A549 treated with dexamethasone at 1 μM for 4 hours (cell line): ENCODE measurements around the gene ZNF649. TPM values are rescaled to one million over a fixed set of nuclear protein-coding genes. Genes with fewer than 3 reads are reported as not detected.

Source experiments
- total RNA-seq: library from RNA; stranded (reverse); fragments of 200-300 nt; extraction: Qiagen RNA extraction; gene quantifications from 5 replicates; pipeline ENCODE4 v1.2.3, GENCODE V29; 2022

ZNF649 gene
- total RNA-seq: 0.16 to 0.29 TPM (median 0.20 TPM) in 5 replicates

GRCh38 chr19:51904331-51905165 is at the start of gene ZNF649:
ZNF649 (minus strand) TSS chr19:51905017; CDS start chr19:51900107, 4,910 bp downstream.

GRCh38 chr19:51926784-51927741 is 22.2 kb upstream of the ZNF649 start, which contains the start of gene ZNF613:
ZNF613 (plus strand) TSS chr19:51927472; CDS start chr19:51936221, 8,749 bp downstream.

GRCh38 chr19:51887522-51888498 is 17.0 kb downstream of the ZNF649 start, which contains the start of gene ZNF577:
ZNF577 (minus strand) TSS chr19:51887951; CDS start chr19:51880382, 7,569 bp downstream.

Other genes with a start within 250 kb of the ZNF649 start
- 8.9 to 12.4 TPM (median 11.6 TPM) in 5 replicates for gene SPACA6, start 211.7 kb downstream of the ZNF649 start, total RNA-seq
- 0.05 TPM in 1 of 5 replicates, not detected in the others for gene HAS1, start 181.0 kb downstream of the ZNF649 start, total RNA-seq
- gene FPR1, start 153.1 kb downstream of the ZNF649 start, total RNA-seq: 0.08 to 0.28 TPM (median 0.15 TPM) in 5 replicates
- not detected in 5 replicates for gene FPR2, start 143.8 kb downstream of the ZNF649 start, total RNA-seq
- not detected in 5 replicates for gene FPR3, start 109.9 kb downstream of the ZNF649 start, total RNA-seq
- gene ZNF577, start 17.1 kb downstream of the ZNF649 start, total RNA-seq: 0.06 to 0.13 TPM (median 0.09 TPM) in 4 of 5 replicates, not detected in the other
- gene ZNF613, start 22.5 kb upstream of the ZNF649 start, total RNA-seq: 1.2 to 2.0 TPM (median 1.2 TPM) in 5 replicates
- 3.6 to 6.0 TPM (median 5.3 TPM) in 5 replicates for gene ZNF350, start 81.8 kb upstream of the ZNF649 start, total RNA-seq
- 3.1 to 5.1 TPM (median 4.5 TPM) in 5 replicates for gene ZNF615, start 103.2 kb upstream of the ZNF649 start, total RNA-seq
- gene ZNF614, start 123.4 kb upstream of the ZNF649 start, total RNA-seq: 3.0 to 3.8 TPM (median 3.2 TPM) in 5 replicates
- 1.1 to 2.0 TPM (median 1.8 TPM) in 5 replicates for gene ZNF432, start 143.8 kb upstream of the ZNF649 start, total RNA-seq
- 1.7 to 2.5 TPM (median 2.0 TPM) in 5 replicates for gene ZNF841, start 190.7 kb upstream of the ZNF649 start, total RNA-seq
- gene ZNF616, start 234.9 kb upstream of the ZNF649 start, total RNA-seq: 0.78 to 1.1 TPM (median 1.1 TPM) in 5 replicates